PFSK-1 (cell line): ENCODE results near the gene NET1.

ENCODE experiments used
- FOXP2 ChIP-seq: optimal IDR thresholded peaks from 2 replicates; pipeline ENCODE3; 2011; ENCODE audit warnings: borderline replicate concordance, control low read depth, inconsistent platforms; ENCODE audit not compliant: insufficient read depth; ENCODE audit errors: extremely low read length, extremely low read depth
- POLR2AphosphoS5 ChIP-seq: IDR thresholded peaks from 2 replicates; pipeline ENCODE4 v1.6.1; 2012; ENCODE audit warnings: low read depth, mild to moderate bottlenecking, control low read depth, low read length, moderate library complexity
- REST ChIP-seq, 2 experiments: IDR thresholded peaks; 2 replicates each; pipeline versions ENCODE4 v1.6.1 to v1.8.0; 2011 to 2012; ENCODE audit warnings: low read depth in 2 of 2, low read length in 2 of 2, control low read depth in 1 of 2, inconsistent platforms in 1 of 2, mild to moderate bottlenecking in 1 of 2, moderate library complexity in 1 of 2; ENCODE audit not compliant: insufficient read depth in 1 of 2
- SIN3A ChIP-seq: IDR thresholded peaks from 2 replicates; pipeline ENCODE4 v1.6.1; 2012; ENCODE audit warnings: mild to moderate bottlenecking, low read length, moderate library complexity, borderline replicate concordance; ENCODE audit not compliant: insufficient read depth
- TAF1 ChIP-seq: IDR thresholded peaks from 2 replicates; pipeline ENCODE4 v1.6.1; 2012; ENCODE audit warnings: low read length, control low read depth, borderline replicate concordance; ENCODE audit not compliant: insufficient read depth

The NET1 gene

GRCh38 chr10:5450605-5451384 is 38.4 kb downstream of the NET1 start:
- TF ChIP-seq SIN3A (no peak), POLR2AphosphoS5 (no peak), REST (IDR thresholded peaks at IDR 0.05; ENCODE audit: insufficient read depth in 1 of 2, low read depth in 2 of 2, low read length in 2 of 2) (no peak), TAF1 (no peak), FOXP2 (no peak)

GRCh38 chr10:5453749-5454489 is 41.6 kb downstream of the NET1 start:
- TF ChIP-seq POLR2AphosphoS5 (no peak), SIN3A (no peak)

GRCh38 chr10:5456563-5456962 is 44.2 kb downstream of the NET1 start:
- TF ChIP-seq SIN3A (no peak), FOXP2 (no peak), REST (IDR thresholded peaks at IDR 0.05; ENCODE audit: insufficient read depth in 1 of 2, low read depth in 2 of 2, low read length in 2 of 2) (no peak), POLR2AphosphoS5 (no peak), TAF1 (no peak)

- TF ChIP-seq POLR2AphosphoS5, result no peak
- TF ChIP-seq REST (IDR thresholded peaks at IDR 0.05; ENCODE audit: insufficient read depth in 1 of 2, low read depth in 2 of 2, low read length in 2 of 2), result no peak
- TF ChIP-seq TAF1, result no peak
- TF ChIP-seq SIN3A, result no peak
- no peak for TF ChIP-seq FOXP2
Measured at GRCh38 chr10:5457741-5458140, 45.4 kb downstream of the NET1 start.

DNA sequence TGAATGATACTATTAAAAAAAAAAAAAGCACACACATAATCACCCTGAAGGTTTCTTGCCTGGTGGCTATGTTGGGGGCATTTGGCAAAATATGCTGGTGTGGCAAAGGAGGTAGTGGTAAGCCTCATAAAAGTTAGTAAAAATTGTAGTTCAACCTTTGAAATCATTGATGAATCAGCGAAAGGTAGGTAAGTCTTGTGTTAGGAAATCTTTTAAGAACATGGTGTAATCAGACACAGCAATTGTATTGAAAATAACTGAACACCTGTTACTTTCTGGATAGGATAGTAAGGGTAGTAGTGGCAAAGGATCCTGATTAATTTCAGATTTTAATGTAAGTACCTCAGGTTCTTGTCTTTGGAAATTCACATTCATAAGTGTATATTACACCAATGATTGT is 46.1 kb downstream of the NET1 start:
- TF ChIP-seq SIN3A, result no peak
- no peak for TF ChIP-seq FOXP2
- TF ChIP-seq TAF1, result no peak
- TF ChIP-seq REST (IDR thresholded peaks at IDR 0.05; ENCODE audit: insufficient read depth in 1 of 2, low read depth in 2 of 2, low read length in 2 of 2), result no peak
- no peak for TF ChIP-seq POLR2AphosphoS5
